Calu3 (cell line): Measurements from ENCODE around the gene EMP2. TPM values are rescaled to one million over a fixed set of nuclear protein-coding genes. Genes with fewer than 3 reads are reported as not detected.

ENCODE experiments used
- BruUV-seq: library from RNA; stranded (reverse); fragments of 400-500 nt; replicated peaks from 2 replicates; lab custom pipeline; 2021; lab: Mats Ljungman, UMichigan
- CTCF ChIA-PET: fragments of 300-600 bp; sonication (Branson Sonifier 250); formaldehyde crosslinking; loops from one replicate; lab custom pipeline; 2022; ENCODE audit warnings: antibody characterized with exemption; lab: Charles Lee
- DNase-seq: peaks from one replicate; pipeline ENCODE4 v3.0.0; 2022
- H3K27ac Mint-ChIP-seq: one replicate; pipeline ENCODE4 v1.8.0; 2022; ENCODE audit warnings: mixed read lengths; ENCODE audit not compliant: unreplicated experiment
- H3K27me3 Mint-ChIP-seq: one replicate; pipeline ENCODE4 v1.8.0; 2022; ENCODE audit warnings: mixed read lengths; ENCODE audit not compliant: unreplicated experiment
- H3K36me3 Mint-ChIP-seq: one replicate; pipeline ENCODE4 v1.8.0; 2022; ENCODE audit warnings: mild to moderate bottlenecking, moderate library complexity, mixed read lengths; ENCODE audit not compliant: insufficient read depth, unreplicated experiment
- H3K4me1 Mint-ChIP-seq: one replicate; pipeline ENCODE4 v1.8.0; 2022; ENCODE audit warnings: mild to moderate bottlenecking, low read depth, mixed read lengths; ENCODE audit not compliant: unreplicated experiment
- H3K4me3 Mint-ChIP-seq: one replicate; pipeline ENCODE4 v1.8.0; 2022; ENCODE audit warnings: mild to moderate bottlenecking, low read depth, moderate library complexity, mixed read lengths; ENCODE audit not compliant: unreplicated experiment
- H3K9me3 Mint-ChIP-seq: one replicate; pipeline ENCODE4 v1.8.0; 2022; ENCODE audit warnings: low read depth, mixed read lengths; ENCODE audit not compliant: unreplicated experiment
- intact Hi-C: fragments of 100-400 bp; cut with micrococcal nuclease; formaldehyde crosslinking; loops from one replicate; pipeline ENCODE4 v1.10.0; 2022; ENCODE audit not compliant: unreplicated experiment
- total RNA-seq: library from RNA; stranded (reverse); gene quantifications from 2 replicates; pipeline ENCODE4 v1.2.3, GENCODE V29; 2022
- TF ChIP-seq, protein P1 (sequence below): fragments of 200-600 bp; IDR thresholded peaks from one replicate; pipeline ENCODE4 v1.8.0; 2022; ENCODE audit warnings: antibody characterized with exemption; ENCODE audit not compliant: unreplicated experiment

EMP2 gene
- total RNA-seq, 1 experiment from 2014 or later, result 73.9 TPM

DNA sequence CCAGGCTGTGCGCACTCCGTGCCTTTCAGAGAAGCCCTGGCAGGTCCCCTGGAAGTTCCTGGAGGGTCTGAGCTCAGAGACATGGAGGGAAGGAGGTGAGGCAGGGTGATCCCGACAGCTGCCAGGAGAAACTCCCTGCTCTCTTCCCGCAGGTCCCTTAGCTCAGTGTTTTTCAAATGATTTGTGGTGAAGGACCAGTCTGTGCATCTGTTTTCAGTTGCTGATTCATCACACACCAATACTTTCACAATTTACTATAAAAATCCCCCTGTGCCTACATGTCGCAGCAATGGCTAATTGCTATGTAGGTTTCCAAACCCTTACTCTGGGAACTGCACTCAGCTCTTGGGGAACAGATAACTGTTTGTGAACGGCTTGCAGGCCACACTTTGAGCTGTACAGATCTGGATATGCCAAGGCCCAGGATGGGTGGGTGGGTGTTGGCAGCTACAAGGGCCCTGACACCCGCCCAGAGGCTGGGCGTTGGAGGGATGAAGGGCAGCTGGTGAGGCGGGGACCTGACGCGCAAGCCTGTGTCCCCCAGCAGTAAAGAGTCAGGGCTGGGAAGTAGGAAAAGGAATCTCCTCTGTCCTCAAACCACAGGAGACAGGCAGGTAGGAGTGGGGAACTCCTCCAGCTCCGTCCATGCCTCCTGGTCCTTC lies 20.5 kb upstream of the EMP2 start:
- BruUV-seq, result no TSS peak
- TF ChIP-seq, protein P1, sequence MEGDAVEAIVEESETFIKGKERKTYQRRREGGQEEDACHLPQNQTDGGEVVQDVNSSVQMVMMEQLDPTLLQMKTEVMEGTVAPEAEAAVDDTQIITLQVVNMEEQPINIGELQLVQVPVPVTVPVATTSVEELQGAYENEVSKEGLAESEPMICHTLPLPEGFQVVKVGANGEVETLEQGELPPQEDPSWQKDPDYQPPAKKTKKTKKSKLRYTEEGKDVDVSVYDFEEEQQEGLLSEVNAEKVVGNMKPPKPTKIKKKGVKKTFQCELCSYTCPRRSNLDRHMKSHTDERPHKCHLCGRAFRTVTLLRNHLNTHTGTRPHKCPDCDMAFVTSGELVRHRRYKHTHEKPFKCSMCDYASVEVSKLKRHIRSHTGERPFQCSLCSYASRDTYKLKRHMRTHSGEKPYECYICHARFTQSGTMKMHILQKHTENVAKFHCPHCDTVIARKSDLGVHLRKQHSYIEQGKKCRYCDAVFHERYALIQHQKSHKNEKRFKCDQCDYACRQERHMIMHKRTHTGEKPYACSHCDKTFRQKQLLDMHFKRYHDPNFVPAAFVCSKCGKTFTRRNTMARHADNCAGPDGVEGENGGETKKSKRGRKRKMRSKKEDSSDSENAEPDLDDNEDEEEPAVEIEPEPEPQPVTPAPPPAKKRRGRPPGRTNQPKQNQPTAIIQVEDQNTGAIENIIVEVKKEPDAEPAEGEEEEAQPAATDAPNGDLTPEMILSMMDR, result no peak
- peaks cover 1% of the 10 kb centered on the region for H3K36me3 Mint-ChIP-seq
- H3K27ac Mint-ChIP-seq, result no peak overlapping the region
- intact Hi-C loops, result no loop called here
- H3K4me3 Mint-ChIP-seq, result no peak overlapping the region
- CTCF ChIA-PET, result interaction anchor here (0.5 to 1.4 kb wide), 2 partner anchors 21 to 1225 kb away, joined by 3 read pairs; partner anchors contain the start of gene EMP2
- H3K27me3 Mint-ChIP-seq, result peaks cover 26% of the 10 kb centered on the region
- no peak for DNase-seq
- peaks cover 13% of the 10 kb centered on the region for H3K4me1 Mint-ChIP-seq
- H3K9me3 Mint-ChIP-seq, result peaks cover 2% of the 10 kb centered on the region

DNA sequence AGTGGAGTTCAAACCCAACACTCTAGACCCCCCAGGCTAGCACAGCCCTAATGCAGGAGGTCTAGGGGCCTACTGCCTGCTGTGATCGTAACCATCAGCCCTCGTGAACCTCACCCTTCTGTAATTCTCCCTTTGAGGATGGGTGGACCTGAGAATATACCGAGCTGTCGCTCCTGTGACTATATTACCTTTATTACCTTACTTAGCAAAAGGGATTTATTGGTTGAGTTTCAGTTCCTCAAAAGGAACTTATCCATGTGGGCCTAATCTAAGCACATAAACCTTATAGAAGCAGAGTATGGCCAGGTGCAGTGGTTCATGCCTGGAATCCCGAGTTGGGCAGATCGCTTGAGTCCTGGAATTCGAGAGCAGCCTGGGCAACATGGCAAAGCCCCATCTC lies 19.2 kb upstream of the EMP2 start:
- Mint-ChIP-seq H3K27ac (no peak overlapping the region), H3K9me3 (peaks cover 2% of the 10 kb centered on the region), H3K4me3 (no peak overlapping the region), H3K27me3 (peaks cover 26% of the 10 kb centered on the region), H3K4me1 (peaks cover 15% of the 10 kb centered on the region), H3K36me3 (peaks cover 8% of the 10 kb centered on the region)
- TF ChIP-seq, protein P1, result no peak
- DNase-seq, result no peak
- no TSS peak for BruUV-seq
- intact Hi-C loops, result no loop called here
- CTCF ChIA-PET, result interaction anchor here (0.7 to 1.4 kb wide), 3 partner anchors 9 to 869 kb away, joined by 3 to 6 read pairs (median 4); partner anchors contain the start of gene EMP2

- Mint-ChIP-seq H3K4me3 (no peak overlapping the region), H3K9me3 (peaks cover 2% of the 10 kb centered on the region), H3K4me1 (peaks cover 23% of the 10 kb centered on the region), H3K27ac (peak overlapping the region; percentile 11), H3K27me3 (peaks cover 14% of the 10 kb centered on the region), H3K36me3 (peaks cover 14% of the 10 kb centered on the region)
- CTCF ChIA-PET, result no interaction called here
- peak; percentile 86 for DNase-seq
- intact Hi-C loops, result no loop called here
- no TSS peak for BruUV-seq
- TF ChIP-seq, protein P1, result no peak
Measured at GRCh38 chr16:10598157-10598556, 17.8 kb upstream of the EMP2 start.

GRCh38 chr16:10597187-10597601 lies 16.8 kb upstream of the EMP2 start:
- CTCF ChIA-PET, result no interaction called here
- DNase-seq, result no peak

More at GRCh38 chr16:10597187-10597601, 16.8 kb upstream of the EMP2 start:
- H3K36me3 Mint-ChIP-seq, result peaks cover 14% of the 10 kb centered on the region
- no peaks in the 10 kb centered on the region for H3K9me3 Mint-ChIP-seq
- H3K27ac Mint-ChIP-seq, result peak overlapping the region; percentile 11
- TF ChIP-seq, protein P1, result no peak
- H3K27me3 Mint-ChIP-seq, result peaks cover 4% of the 10 kb centered on the region
- intact Hi-C loops, result no loop called here
- BruUV-seq, result no TSS peak
- H3K4me3 Mint-ChIP-seq, result no peak overlapping the region
- peaks cover 23% of the 10 kb centered on the region for H3K4me1 Mint-ChIP-seq
